ENCODE measurements around the gene NDUFA6. TPM values are rescaled to one million over a fixed set of nuclear protein-coding genes. Genes with fewer than 3 reads are reported as not detected.

Gene NDUFA6
- total RNA-seq, 1 experiment from 2014 or later: 114 TPM

- no peaks in the 10 kb centered on the region for H3K27me3 ChIP-seq (replicated peaks)
- no peak overlapping the region for H3K4me3 ChIP-seq
- peaks cover 6% of the 10 kb centered on the region; the same call in 1 of the 2 replicates for H3K4me1 ChIP-seq (replicated peaks)
- H3K36me3 ChIP-seq: peaks cover 65% of the 10 kb centered on the region
- no peak for DNase-seq (ENCODE audit: low read depth in 1 of 2, low spot score in 2 of 2)
- H3K27ac ChIP-seq: no peak overlapping the region
- 0 out of 2 replicates have a peak, but pooled peaks cover 5% of the 10 kb centered on the region for H3K9me3 ChIP-seq (replicated peaks)
Measured at GRCh38 chr22:42084874-42085273, 5.7 kb downstream of the NDUFA6 start.

- no peak overlapping the region for H3K4me3 ChIP-seq
- H3K4me1 ChIP-seq (replicated peaks): peaks cover 6% of the 10 kb centered on the region
- H3K9me3 ChIP-seq (replicated peaks): no peaks in the 10 kb centered on the region
- H3K27ac ChIP-seq: no peak overlapping the region
- H3K36me3 ChIP-seq: peaks cover 56% of the 10 kb centered on the region
- no peak for DNase-seq (ENCODE audit: low read depth in 1 of 2, low spot score in 2 of 2)
- no peaks in the 10 kb centered on the region for H3K27me3 ChIP-seq (replicated peaks)
Measured at GRCh38 chr22:42083119-42083518, 7.5 kb downstream of the NDUFA6 start.

GRCh38 chr22:42080287-42080686 is 10.3 kb downstream of the NDUFA6 start:
- DNase-seq (ENCODE audit: low read depth in 1 of 2, low spot score in 2 of 2): no peak
- Histone ChIP-seq H3K27me3 (replicated peaks) (no peaks in the 10 kb centered on the region), H3K9me3 (replicated peaks) (no peaks in the 10 kb centered on the region), H3K27ac (peak overlapping the region; percentile 69; the same call in 1 of the 2 replicates), H3K36me3 (peaks cover 43% of the 10 kb centered on the region), H3K4me1 (replicated peaks) (peaks cover 6% of the 10 kb centered on the region), H3K4me3 (peak overlapping the region; percentile 61)

- peak; percentile 99 for DNase-seq (ENCODE audit: low read depth in 1 of 2, low spot score in 2 of 2)
- no peaks in the 10 kb centered on the region for H3K9me3 ChIP-seq (replicated peaks)
- H3K27ac ChIP-seq: peak within 1 kb of the TSS; percentile 69
- peak within 1 kb of the TSS; percentile 61 for H3K4me3 ChIP-seq
- H3K27me3 ChIP-seq (replicated peaks): no peaks in the 10 kb centered on the region
- peaks cover 12% of the 10 kb centered on the region for H3K4me1 ChIP-seq (replicated peaks)
- H3K36me3 ChIP-seq: peaks cover 38% of the 10 kb centered on the region
Measured at GRCh38 chr22:42079319-42080251, 11.0 kb downstream of the NDUFA6 start, which contains the start of gene SMDT1. TSS of gene SMDT1 (plus strand) at chr22:42079700. CDS start at chr22:42079769, 69 bp downstream.

- Histone ChIP-seq H3K27ac (peak overlapping the region; percentile 69), H3K9me3 (replicated peaks) (no peaks in the 10 kb centered on the region), H3K4me1 (replicated peaks) (peaks cover 21% of the 10 kb centered on the region), H3K27me3 (replicated peaks) (no peaks in the 10 kb centered on the region), H3K36me3 (peaks cover 35% of the 10 kb centered on the region), H3K4me3 (peak overlapping the region; percentile 61)
- DNase-seq (ENCODE audit: low read depth in 1 of 2, low spot score in 2 of 2): no peak
Measured at GRCh38 chr22:42078469-42079318, 11.9 kb downstream of the NDUFA6 start.

GRCh38 chr22:42077486-42078125 is 13.0 kb downstream of the NDUFA6 start:
- peaks cover 24% of the 10 kb centered on the region for H3K36me3 ChIP-seq
- H3K9me3 ChIP-seq (replicated peaks): no peaks in the 10 kb centered on the region
- no peak overlapping the region for H3K27ac ChIP-seq
- peaks cover 25% of the 10 kb centered on the region for H3K4me1 ChIP-seq (replicated peaks)
- H3K4me3 ChIP-seq: no peak overlapping the region
- no peak for DNase-seq (ENCODE audit: low read depth in 1 of 2, low spot score in 2 of 2)
- H3K27me3 ChIP-seq (replicated peaks): no peaks in the 10 kb centered on the region

- DNase-seq (ENCODE audit: low read depth in 1 of 2, low spot score in 2 of 2): no peak
- Histone ChIP-seq H3K4me3 (no peak overlapping the region), H3K36me3 (peaks cover 19% of the 10 kb centered on the region), H3K4me1 (replicated peaks) (peaks cover 25% of the 10 kb centered on the region), H3K27ac (no peak overlapping the region), H3K27me3 (replicated peaks) (no peaks in the 10 kb centered on the region), H3K9me3 (replicated peaks) (no peaks in the 10 kb centered on the region)
Measured at GRCh38 chr22:42076764-42077485, 13.6 kb downstream of the NDUFA6 start.

GRCh38 chr22:42074846-42075676 is 15.5 kb downstream of the NDUFA6 start:
- no peaks in the 10 kb centered on the region for H3K27me3 ChIP-seq (replicated peaks)
- peaks cover 35% of the 10 kb centered on the region for H3K4me1 ChIP-seq (replicated peaks)
- H3K27ac ChIP-seq: peak overlapping the region; percentile 88
- H3K36me3 ChIP-seq: peaks cover 14% of the 10 kb centered on the region
- no peaks in the 10 kb centered on the region for H3K9me3 ChIP-seq (replicated peaks)
- DNase-seq (ENCODE audit: low read depth in 1 of 2, low spot score in 2 of 2): no peak
- peak overlapping the region; percentile 57 for H3K4me3 ChIP-seq

- H3K4me1 ChIP-seq (replicated peaks): peaks cover 41% of the 10 kb centered on the region
- no peaks in the 10 kb centered on the region for H3K27me3 ChIP-seq (replicated peaks)
- peak; percentile 65 to 76 for DNase-seq (ENCODE audit: low read depth in 1 of 2, low spot score in 2 of 2)
- H3K9me3 ChIP-seq (replicated peaks): no peaks in the 10 kb centered on the region
- H3K36me3 ChIP-seq: peaks cover 14% of the 10 kb centered on the region
- peak within 1 kb of the TSS; percentile 88 for H3K27ac ChIP-seq
- H3K4me3 ChIP-seq: peak within 1 kb of the TSS; percentile 57
Measured at GRCh38 chr22:42074132-42074811, 16.3 kb downstream of the NDUFA6 start, which contains the start of gene PHETA2. TSS of gene PHETA2 (plus strand) at chr22:42074248. CDS start at chr22:42077294, 3,046 bp downstream.

GRCh38 chr22:42073621-42074041 is 16.9 kb downstream of the NDUFA6 start:
- no peak for DNase-seq (ENCODE audit: low read depth in 1 of 2, low spot score in 2 of 2)
- Histone ChIP-seq H3K36me3 (peaks cover 14% of the 10 kb centered on the region), H3K4me1 (replicated peaks) (peaks cover 35% of the 10 kb centered on the region), H3K27me3 (replicated peaks) (no peaks in the 10 kb centered on the region), H3K27ac (peak overlapping the region; percentile 88), H3K9me3 (replicated peaks) (no peaks in the 10 kb centered on the region), H3K4me3 (peak overlapping the region; percentile 57)

- H3K27ac ChIP-seq: no peak overlapping the region
- peaks cover 15% of the 10 kb centered on the region for H3K36me3 ChIP-seq
- DNase-seq (ENCODE audit: low read depth in 1 of 2, low spot score in 2 of 2): no peak
- H3K9me3 ChIP-seq (replicated peaks): no peaks in the 10 kb centered on the region
- no peaks in the 10 kb centered on the region for H3K27me3 ChIP-seq (replicated peaks)
- H3K4me1 ChIP-seq (replicated peaks): peaks cover 35% of the 10 kb centered on the region
- H3K4me3 ChIP-seq: no peak overlapping the region
Measured at GRCh38 chr22:42072606-42073330, 17.8 kb downstream of the NDUFA6 start.
